Neuronal stem cell (in vitro differentiated cells): Measurements from ENCODE around the gene SRGAP3.
A peak's percentile ranks its signal among the peaks of the same experiment; 100 is the strongest.

Experiments
- DNase-seq: peaks from one replicate; pipeline ENCODE4 v3.0.0-alpha.2; 2013; ENCODE audit warnings: low spot score
- H2AFZ ChIP-seq: one replicate; pipeline ENCODE4 v1.6.1; 2013; ENCODE audit warnings: mild to moderate bottlenecking, low read length, inconsistent platforms
- H2AK5ac ChIP-seq: 2 replicates; pipeline ENCODE4 v1.6.1; 2013; ENCODE audit warnings: low read depth, mild to moderate bottlenecking, inconsistent platforms, low read length, moderate library complexity, mixed read lengths
- H2BK120ac ChIP-seq: 2 replicates; pipeline ENCODE4 v1.6.1; 2013; ENCODE audit warnings: low read depth, mild to moderate bottlenecking, inconsistent platforms, low read length, moderate library complexity, mixed read lengths
- H2BK12ac ChIP-seq: one replicate; pipeline ENCODE4 v1.6.1; 2013; ENCODE audit warnings: low read length, inconsistent platforms
- H2BK15ac ChIP-seq: 2 replicates; pipeline ENCODE4 v1.6.1; 2013; ENCODE audit warnings: mild to moderate bottlenecking, low read length, inconsistent platforms, mixed read lengths
- H2BK5ac ChIP-seq: one replicate; pipeline ENCODE4 v1.6.1; 2013; ENCODE audit warnings: inconsistent platforms, mild to moderate bottlenecking, low read length, moderate library complexity
- H3K14ac ChIP-seq: one replicate; pipeline ENCODE4 v1.6.1; 2013; ENCODE audit warnings: low read length, inconsistent platforms
- H3K18ac ChIP-seq: 2 replicates; pipeline ENCODE4 v1.6.1; 2013; ENCODE audit warnings: low read length, inconsistent platforms
- H3K23ac ChIP-seq: 2 replicates; pipeline ENCODE4 v1.6.1; 2013; ENCODE audit warnings: low read depth, mild to moderate bottlenecking, mixed read lengths, low read length, inconsistent platforms; ENCODE audit not compliant: poor library complexity
- H3K27ac ChIP-seq: replicated peaks from 3 replicates; pipeline ENCODE4 v1.5.1; 2013; ENCODE audit warnings: low read length, inconsistent platforms
- H3K27me3 ChIP-seq, 3 experiments: 2 replicates each; pipeline ENCODE4 v1.6.1; 2013; ENCODE audit warnings: low read length in 3 of 3, mild to moderate bottlenecking in 2 of 3, inconsistent platforms in 1 of 3, low read depth in 1 of 3, mixed read lengths in 1 of 3, moderate library complexity in 1 of 3; ENCODE audit not compliant: control insufficient read depth in 3 of 3, insufficient read depth in 3 of 3
- H3K36me3 ChIP-seq, 2 donors: replicated peaks in 1 of 2; 2 replicates each; pipeline ENCODE4 v1.6.1; 2013; ENCODE audit warnings: low read length in 2 of 2; ENCODE audit not compliant: control insufficient read depth in 2 of 2, insufficient read depth in 2 of 2
- H3K4ac ChIP-seq: 2 replicates; pipeline ENCODE4 v1.6.1; 2013; ENCODE audit warnings: inconsistent platforms, mild to moderate bottlenecking, low read length, moderate library complexity
- H3K4me1 ChIP-seq, 2 donors: 1 replicate in 1 of 2; 2 replicates in 1 of 2; pipeline ENCODE4 v1.6.1; 2013; ENCODE audit warnings: low read length in 2 of 2, low read depth in 1 of 2; ENCODE audit not compliant: control insufficient read depth in 2 of 2, insufficient read depth in 1 of 2
- H3K4me2 ChIP-seq: one replicate; pipeline ENCODE4 v1.6.1; 2013; ENCODE audit warnings: mild to moderate bottlenecking, low read length, inconsistent platforms; ENCODE audit not compliant: insufficient read depth, poor library complexity, severe bottlenecking
- H3K4me3 ChIP-seq, 2 donors: 2 replicates each; pipeline ENCODE4 v1.5.1; 2013; ENCODE audit warnings: low read length in 2 of 2, mild to moderate bottlenecking in 2 of 2, inconsistent platforms in 1 of 2, moderate library complexity in 1 of 2
- H3K79me1 ChIP-seq: one replicate; pipeline ENCODE4 v1.6.1; 2013; ENCODE audit warnings: low read depth, mild to moderate bottlenecking, inconsistent platforms, low read length, moderate library complexity
- H3K9ac ChIP-seq: one replicate; pipeline ENCODE4 v1.6.1; 2013; ENCODE audit warnings: mild to moderate bottlenecking, low read depth, low read length, inconsistent platforms; ENCODE audit not compliant: poor library complexity
- H3K9me3 ChIP-seq, 2 donors: replicated peaks in 1 of 2; 2 replicates each; pipeline versions ENCODE3 to v1.6.1; 2013; ENCODE audit warnings: low read length in 2 of 2, mild to moderate bottlenecking in 2 of 2, inconsistent platforms in 1 of 2, low read depth in 1 of 2, mixed read lengths in 1 of 2, moderate library complexity in 1 of 2; ENCODE audit not compliant: control insufficient read depth in 2 of 2, insufficient read depth in 1 of 2
- H4K8ac ChIP-seq: one replicate; pipeline ENCODE4 v1.6.1; 2013; ENCODE audit warnings: low read depth, mild to moderate bottlenecking, inconsistent platforms, low read length, moderate library complexity
- H4K91ac ChIP-seq: one replicate; pipeline ENCODE4 v1.6.1; 2013; ENCODE audit warnings: low read length, low read depth, mild to moderate bottlenecking, inconsistent platforms; ENCODE audit not compliant: poor library complexity
- WGBS, 2 donors: extraction: QIAGEN DNeasy Blood & Tissue Kit; methylation state at CpG; one replicate each; pipeline ENCODE4 v1.1.7; 2013; ENCODE audit warnings: missing lambda C conversion rate in 2 of 2, mixed read lengths in 1 of 2; ENCODE audit not compliant: insufficient read length in 2 of 2, insufficient replicate concordance in 1 of 2; ENCODE audit errors: extremely low coverage in 2 of 2; 5-methylcytosine and 5-hydroxymethylcytosine counted together

The SRGAP3 gene

GRCh38 chr3:8975081-8976020 is 274.1 kb downstream of the SRGAP3 start:
- no peak overlapping the region for H3K4me2 ChIP-seq
- peaks cover 0 to 4% of the 10 kb centered on the region in 2 donors for H3K4me1 ChIP-seq
- no peak overlapping the region for H2BK12ac ChIP-seq
- DNase-seq, result no peak
- H3K9me3 ChIP-seq, result peaks cover 2 to 6% of the 10 kb centered on the region in 2 donors
- H2BK5ac ChIP-seq, result peak overlapping the region; percentile 54
- H3K79me1 ChIP-seq, result no peaks in the 10 kb centered on the region
- no peak overlapping the region for H2BK15ac ChIP-seq
- no peak overlapping the region for H2AK5ac ChIP-seq
- no peak overlapping the region for H4K8ac ChIP-seq
- no peak overlapping the region for H3K4ac ChIP-seq
- no peak overlapping the region for H2BK120ac ChIP-seq
- no peak overlapping the region for H4K91ac ChIP-seq
- H3K4me3 ChIP-seq, result no peak overlapping the region
- H3K36me3 ChIP-seq, result no peaks in the 10 kb centered on the region
- peak overlapping the region; percentile 84 for H3K18ac ChIP-seq
- peak overlapping the region; percentile 16 for H2AFZ ChIP-seq
- H3K27ac ChIP-seq, result no peak overlapping the region
- WGBS, 2 donors, result no CpG with 5 or more reads among the region's 11 CpGs
- H3K23ac ChIP-seq, result no peak overlapping the region
- no peak overlapping the region for H3K14ac ChIP-seq
- H3K27me3 ChIP-seq, result no peaks in the 10 kb centered on the region
- peak overlapping the region; percentile 38 for H3K9ac ChIP-seq

DNA sequence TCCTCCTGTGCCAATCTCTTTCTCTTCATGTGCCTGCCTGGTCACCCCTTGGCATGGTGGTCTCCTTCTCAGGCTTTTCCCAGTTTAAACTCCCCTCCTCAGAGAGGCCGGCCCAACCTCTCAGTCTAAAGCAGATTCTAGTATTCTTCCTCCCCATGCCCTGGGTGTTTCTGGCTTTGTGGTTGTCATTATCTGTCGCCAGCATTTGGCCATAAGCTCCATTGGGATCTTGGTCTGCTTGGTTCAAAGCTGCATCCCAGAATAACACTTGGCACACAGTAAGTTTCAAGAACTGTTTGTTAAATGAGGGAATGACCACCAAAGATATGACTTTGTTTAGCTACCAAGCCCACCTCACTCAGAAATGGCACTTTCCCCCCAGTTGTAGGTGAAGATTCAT is 275.0 kb downstream of the SRGAP3 start:
- Histone ChIP-seq H3K4me2 (no peak overlapping the region), H2BK120ac (no peak overlapping the region), H3K9me3 (peaks cover 0 to 2% of the 10 kb centered on the region in 2 donors), H3K9ac (no peak overlapping the region), H2AFZ (no peak overlapping the region), H4K8ac (no peak overlapping the region), H2BK5ac (no peak overlapping the region), H3K79me1 (no peaks in the 10 kb centered on the region), H3K14ac (no peak overlapping the region), H3K18ac (no peak overlapping the region), H3K27ac (no peak overlapping the region), H3K36me3 (no peaks in the 10 kb centered on the region), H4K91ac (no peak overlapping the region), H3K4ac (no peak overlapping the region), H3K27me3 (no peaks in the 10 kb centered on the region), H3K4me1 (peaks cover 0 to 4% of the 10 kb centered on the region in 2 donors), H2AK5ac (no peak overlapping the region), H2BK12ac (no peak overlapping the region), H3K4me3 (no peak overlapping the region), H3K23ac (no peak overlapping the region), H2BK15ac (no peak overlapping the region)
- DNase-seq, result no peak
- no CpG with 5 or more reads among the region's 2 CpGs for WGBS, 2 donors

GRCh38 chr3:8972639-8973038 is 276.8 kb downstream of the SRGAP3 start:
- Histone ChIP-seq H2BK5ac (no peak overlapping the region), H3K27ac (no peak overlapping the region), H3K27me3 (no peaks in the 10 kb centered on the region), H3K4me2 (no peak overlapping the region), H3K14ac (no peak overlapping the region), H3K79me1 (no peaks in the 10 kb centered on the region), H4K8ac (no peak overlapping the region), H3K23ac (no peak overlapping the region), H3K4me3 (no peak overlapping the region), H3K18ac (no peak overlapping the region), H3K36me3 (no peaks in the 10 kb centered on the region), H3K4me1 (peaks cover 0 to 4% of the 10 kb centered on the region in 2 donors), H2BK12ac (no peak overlapping the region), H2BK120ac (no peak overlapping the region), H2AFZ (no peak overlapping the region), H4K91ac (no peak overlapping the region), H2BK15ac (no peak overlapping the region), H3K4ac (no peak overlapping the region), H3K9ac (no peak overlapping the region), H2AK5ac (no peak overlapping the region), H3K9me3 (no peaks in the 10 kb centered on the region)
- DNase-seq, result no peak
- no CpG with 5 or more reads among the region's 2 CpGs for WGBS, 2 donors

- H3K9ac ChIP-seq, result no peak overlapping the region
- peaks cover 0 to 4% of the 10 kb centered on the region in 2 donors for H3K4me1 ChIP-seq
- H2AFZ ChIP-seq, result peak overlapping the region; percentile 68
- peak; percentile 72 for DNase-seq
- no peak overlapping the region for H3K4me3 ChIP-seq
- H2BK15ac ChIP-seq, result no peak overlapping the region
- no peak overlapping the region for H3K4me2 ChIP-seq
- H3K27ac ChIP-seq, result no peak overlapping the region
- H2BK5ac ChIP-seq, result no peak overlapping the region
- H3K23ac ChIP-seq, result no peak overlapping the region
- WGBS, 2 donors, result no CpG with 5 or more reads among the region's 7 CpGs
- no peak overlapping the region for H2BK12ac ChIP-seq
- H2AK5ac ChIP-seq, result no peak overlapping the region
- no peak overlapping the region for H3K14ac ChIP-seq
- no peaks in the 10 kb centered on the region for H3K36me3 ChIP-seq
- no peak overlapping the region for H4K91ac ChIP-seq
- no peaks in the 10 kb centered on the region for H3K79me1 ChIP-seq
- no peak overlapping the region for H3K18ac ChIP-seq
- no peak overlapping the region for H3K4ac ChIP-seq
- no peaks in the 10 kb centered on the region for H3K9me3 ChIP-seq
- H4K8ac ChIP-seq, result no peak overlapping the region
- no peaks in the 10 kb centered on the region for H3K27me3 ChIP-seq
- H2BK120ac ChIP-seq, result no peak overlapping the region
Observed at GRCh38 chr3:8970971-8971589, 278.4 kb downstream of the SRGAP3 start.
